WTC11 (cell line): Measurements from ENCODE around the gene C5orf15.

Source experiments
- CTCF ChIP-seq: fragments of 200-600 bp; IDR thresholded peaks from 2 replicates; pipeline ENCODE4 v1.8.0; 2022; ENCODE audit warnings: antibody characterized with exemption
- FOXJ3 ChIP-seq: sonication (generic); formaldehyde crosslinking; IDR thresholded peaks from 2 replicates; pipeline ENCODE4 v1.9.0; 2021; ENCODE audit warnings: missing genetic modification reagents, mild to moderate bottlenecking, borderline replicate concordance
- FOXK1 ChIP-seq: sonication (generic); formaldehyde crosslinking; IDR thresholded peaks from 2 replicates; pipeline ENCODE4 v1.8.0; 2022; ENCODE audit warnings: mild to moderate bottlenecking, moderate library complexity, missing genetic modification reagents
- GTF2I ChIP-seq: fragments of 250-450 bp; sonication (Bioruptor Pico); conservative IDR thresholded peaks from 2 replicates; pipeline ENCODE4 v1.4.0; 2021; ENCODE audit warnings: mild to moderate bottlenecking
- JUN ChIP-seq: sonication (generic); formaldehyde crosslinking; IDR thresholded peaks from 2 replicates; pipeline ENCODE4 v1.8.0; 2023; ENCODE audit warnings: mild to moderate bottlenecking, missing genetic modification reagents
- SMAD4 ChIP-seq: sonication (generic); formaldehyde crosslinking; IDR thresholded peaks from 2 replicates; pipeline ENCODE4 v1.8.0; 2022; ENCODE audit warnings: mild to moderate bottlenecking, missing genetic modification reagents
- SP1 ChIP-seq: sonication (generic); formaldehyde crosslinking; conservative IDR thresholded peaks from 2 replicates; pipeline ENCODE4 v1.8.1; 2022; ENCODE audit warnings: missing genetic modification reagents
- TP53 ChIP-seq: sonication (generic); formaldehyde crosslinking; IDR thresholded peaks from 2 replicates; pipeline ENCODE4 v1.8.1; 2023; ENCODE audit warnings: mild to moderate bottlenecking, missing genetic modification reagents
- USF2 ChIP-seq: sonication (generic); formaldehyde crosslinking; IDR thresholded peaks from 2 replicates; pipeline ENCODE4 v1.8.1; 2023; ENCODE audit warnings: mild to moderate bottlenecking, missing genetic modification reagents, moderate library complexity
- ZNF138 ChIP-seq: sonication (generic); formaldehyde crosslinking; conservative IDR thresholded peaks from 2 replicates; pipeline ENCODE4 v1.8.1; 2022; ENCODE audit warnings: mild to moderate bottlenecking, moderate library complexity, missing genetic modification reagents
- TF ChIP-seq, protein P1 (sequence below): sonication (generic); formaldehyde crosslinking; conservative IDR thresholded peaks from 2 replicates; pipeline ENCODE4 v1.8.1; 2022; ENCODE audit warnings: mild to moderate bottlenecking, missing genetic modification reagents
- TF ChIP-seq, protein P2 (sequence below): sonication (generic); formaldehyde crosslinking; IDR thresholded peaks from 2 replicates; pipeline ENCODE4 v1.8.0; 2022; ENCODE audit warnings: mild to moderate bottlenecking, missing genetic modification reagents
- TF ChIP-seq, protein P3 (sequence below): fragments of 250-450 bp; sonication (Bioruptor Pico); IDR thresholded peaks from 2 replicates; pipeline ENCODE4 v1.9.0; 2021; ENCODE audit warnings: mild to moderate bottlenecking
- TF ChIP-seq, protein P4 (sequence below): sonication (generic); formaldehyde crosslinking; IDR thresholded peaks from 2 replicates; pipeline ENCODE4 v1.8.0; 2022; ENCODE audit warnings: mild to moderate bottlenecking, missing genetic modification reagents

- TF ChIP-seq SMAD4 (CRISPR knock-in tag) (no peak), USF2 (no peak), CTCF (no peak), TP53 (CRISPR knock-in tag) (no peak), JUN (CRISPR knock-in tag) (no peak), SP1 (CRISPR knock-in tag) (no peak), FOXK1 (CRISPR knock-in tag) (no peak), FOXJ3 (no peak), GTF2I (no peak), ZNF138 (no peak)
- TF ChIP-seq, protein P1, sequence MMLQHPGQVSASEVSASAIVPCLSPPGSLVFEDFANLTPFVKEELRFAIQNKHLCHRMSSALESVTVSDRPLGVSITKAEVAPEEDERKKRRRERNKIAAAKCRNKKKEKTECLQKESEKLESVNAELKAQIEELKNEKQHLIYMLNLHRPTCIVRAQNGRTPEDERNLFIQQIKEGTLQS (CRISPR knock-in tag), result no peak
- TF ChIP-seq, protein P2, sequence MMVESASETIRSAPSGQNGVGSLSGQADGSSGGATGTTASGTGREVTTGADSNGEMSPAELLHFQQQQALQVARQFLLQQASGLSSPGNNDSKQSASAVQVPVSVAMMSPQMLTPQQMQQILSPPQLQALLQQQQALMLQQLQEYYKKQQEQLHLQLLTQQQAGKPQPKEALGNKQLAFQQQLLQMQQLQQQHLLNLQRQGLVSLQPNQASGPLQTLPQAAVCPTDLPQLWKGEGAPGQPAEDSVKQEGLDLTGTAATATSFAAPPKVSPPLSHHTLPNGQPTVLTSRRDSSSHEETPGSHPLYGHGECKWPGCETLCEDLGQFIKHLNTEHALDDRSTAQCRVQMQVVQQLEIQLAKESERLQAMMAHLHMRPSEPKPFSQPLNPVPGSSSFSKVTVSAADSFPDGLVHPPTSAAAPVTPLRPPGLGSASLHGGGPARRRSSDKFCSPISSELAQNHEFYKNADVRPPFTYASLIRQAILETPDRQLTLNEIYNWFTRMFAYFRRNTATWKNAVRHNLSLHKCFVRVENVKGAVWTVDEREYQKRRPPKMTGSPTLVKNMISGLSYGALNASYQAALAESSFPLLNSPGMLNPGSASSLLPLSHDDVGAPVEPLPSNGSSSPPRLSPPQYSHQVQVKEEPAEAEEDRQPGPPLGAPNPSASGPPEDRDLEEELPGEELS (CRISPR knock-in tag), result no peak
- TF ChIP-seq, protein P3, sequence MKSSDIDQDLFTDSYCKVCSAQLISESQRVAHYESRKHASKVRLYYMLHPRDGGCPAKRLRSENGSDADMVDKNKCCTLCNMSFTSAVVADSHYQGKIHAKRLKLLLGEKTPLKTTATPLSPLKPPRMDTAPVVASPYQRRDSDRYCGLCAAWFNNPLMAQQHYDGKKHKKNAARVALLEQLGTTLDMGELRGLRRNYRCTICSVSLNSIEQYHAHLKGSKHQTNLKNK (CRISPR knock-in tag), result no peak
- TF ChIP-seq, protein P4, sequence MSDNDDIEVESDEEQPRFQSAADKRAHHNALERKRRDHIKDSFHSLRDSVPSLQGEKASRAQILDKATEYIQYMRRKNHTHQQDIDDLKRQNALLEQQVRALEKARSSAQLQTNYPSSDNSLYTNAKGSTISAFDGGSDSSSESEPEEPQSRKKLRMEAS, result no peak
These were observed 21.0 kb downstream of the C5orf15 start for GRCh38 chr5:133947431-133947841.
